HCT116 (cell line): ENCODE data around the gene ANO6. TPM values are rescaled to one million over a fixed set of nuclear protein-coding genes. Genes with fewer than 3 reads are reported as not detected.
"Not testable (repeated sequence)": the region's sequence is repeated elsewhere in the genome, so short reads cannot be mapped to it uniquely, and the experiment has no call there.

Experiments used
- ATAC-seq: fragments of 200-7000 bp; cut with Tn5 transposase; 2 replicates; pipeline ENCODE4 v1.9.1; 2020; ENCODE audit warnings: mild to moderate bottlenecking, moderate library complexity
- BruUV-seq: library from RNA; stranded (reverse); fragments of 400-500 nt; replicated peaks from 2 replicates; lab custom pipeline; 2021; lab: Mats Ljungman, UMichigan
- CTCF ChIA-PET: fragments of 300-600 bp; sonication (Branson Sonifier 250); formaldehyde crosslinking; loops from one replicate; lab custom pipeline; 2021; ENCODE audit warnings: antibody characterized with exemption; lab: Charles Lee
- POLR2A ChIA-PET: fragments of 300-600, 350-600 bp; sonication (Branson Sonifier 250); formaldehyde crosslinking; loops from one replicate; lab custom pipeline; 2021; ENCODE audit warnings: antibody characterized with exemption; lab: Charles Lee
- RAD21 ChIA-PET, 2 experiments: fragments of 300-600 bp; sonication (Branson Sonifier 250); formaldehyde crosslinking; loops; one replicate each; lab custom pipeline; 2023; ENCODE audit warnings: low total read pairs in 2 of 2; ENCODE audit not compliant: uncharacterized antibody in 2 of 2, unreplicated experiment in 2 of 2, low non-redundant PET in 1 of 2; lab: Charles Lee
- DNase-seq: peaks from one replicate; pipeline ENCODE4 v3.0.0-alpha.2; 2010; ENCODE audit warnings: low read depth, low spot score
- H2AFZ ChIP-seq: fragments of 200-600 bp; shearing (Covaris generic), sonication (generic); 2 replicates; pipeline ENCODE4 v1.6.1; 2017; ENCODE audit warnings: low read depth, mixed run types, mixed read lengths, antibody characterized with exemption, low read length; ENCODE audit not compliant: poor library complexity, severe bottlenecking
- H3K27ac ChIP-seq: 2 replicates; pipeline ENCODE4 v1.5.1; 2012; ENCODE audit warnings: low read depth, low read length
- H3K27me3 ChIP-seq: fragments of 200-600 bp; sonication (generic); 2 replicates; pipeline ENCODE4 v1.6.1; 2016; ENCODE audit warnings: mixed run types, low read length, mixed read lengths; ENCODE audit not compliant: insufficient read depth
- H3K36me3 ChIP-seq, 2 experiments: fragments of 200-500 bp in 1 of 2; fragments of 200-600 bp in 1 of 2; sonication (Bioruptor generic) in 1 of 2; sonication (generic) in 1 of 2; 2 replicates each; pipeline versions ENCODE4 v1.5.1 to v1.6.1; 2014 to 2016; ENCODE audit warnings: low read length in 2 of 2, inconsistent platforms in 1 of 2, mixed read lengths in 1 of 2, mixed run types in 1 of 2; ENCODE audit not compliant: insufficient read depth in 2 of 2, control insufficient read depth in 1 of 2
- H3K4me1 ChIP-seq, 2 experiments: fragments of 200-600 bp in 1 of 2; sonication (generic) in 1 of 2; 2 replicates each; pipeline versions ENCODE4 v1.5.1 to v1.6.1; 2012 to 2017; ENCODE audit warnings: low read length in 2 of 2, inconsistent platforms in 1 of 2, mild to moderate bottlenecking in 1 of 2, mixed read lengths in 1 of 2, mixed run types in 1 of 2, moderate library complexity in 1 of 2; ENCODE audit not compliant: insufficient read depth in 2 of 2, control insufficient read depth in 1 of 2
- H3K4me2 ChIP-seq: fragments of 200-600 bp; sonication (generic); 2 replicates; pipeline ENCODE4 v1.6.1; 2017; ENCODE audit warnings: mixed run types, low read length, mixed read lengths
- H3K4me3 ChIP-seq, 2 experiments: fragments of 200-600 bp in 1 of 2; sonication (generic) in 1 of 2; replicated peaks in 1 of 2; 2 replicates each; pipeline ENCODE4 v1.5.1; 2011 to 2016; ENCODE audit warnings: low read length in 2 of 2, control low read depth in 1 of 2, low read depth in 1 of 2, mild to moderate bottlenecking in 1 of 2, mixed read lengths in 1 of 2, mixed run types in 1 of 2
- H3K79me2 ChIP-seq: fragments of 200-600 bp; sonication (generic); 2 replicates; pipeline ENCODE4 v1.6.1; 2017; ENCODE audit warnings: mild to moderate bottlenecking, mixed run types, low read length, moderate library complexity, mixed read lengths; ENCODE audit not compliant: insufficient read depth
- H3K9ac ChIP-seq: fragments of 200-600 bp; sonication (generic); 2 replicates; pipeline ENCODE4 v1.6.1; 2016; ENCODE audit warnings: low read length, mixed read lengths
- H3K9me2 ChIP-seq: fragments of 200-600 bp; sonication (generic), shearing (Covaris generic); 2 replicates; pipeline ENCODE4 v1.6.1; 2017; ENCODE audit warnings: mixed run types, mild to moderate bottlenecking, moderate library complexity; ENCODE audit not compliant: insufficient read depth
- H3K9me3 ChIP-seq, 2 experiments: fragments of 200-500 bp in 1 of 2; fragments of 200-600 bp in 1 of 2; sonication (Bioruptor generic) in 1 of 2; sonication (generic) in 1 of 2; 2 replicates each; pipeline ENCODE4 v1.6.1; 2014 to 2017; ENCODE audit warnings: low read length in 2 of 2, mixed read lengths in 2 of 2, inconsistent platforms in 1 of 2, low read depth in 1 of 2, mild to moderate bottlenecking in 1 of 2, mixed run types in 1 of 2, moderate library complexity in 1 of 2; ENCODE audit not compliant: control insufficient read depth in 1 of 2, insufficient read depth in 1 of 2
- H4K20me1 ChIP-seq: fragments of 200-600 bp; sonication (generic), shearing (Covaris generic); 2 replicates; pipeline ENCODE4 v1.6.1; 2017; ENCODE audit warnings: mixed run types, mild to moderate bottlenecking, moderate library complexity; ENCODE audit not compliant: insufficient read depth
- CEBPB ChIP-seq: IDR thresholded peaks from 2 replicates; pipeline ENCODE4 v1.6.1; 2012; ENCODE audit warnings: low read depth
- MAX ChIP-seq: IDR thresholded peaks from 2 replicates; pipeline ENCODE4 v1.6.1; 2012
- SIN3A ChIP-seq: IDR thresholded peaks from 2 replicates; pipeline ENCODE4 v1.6.1; 2012; ENCODE audit warnings: low read depth
- intact Hi-C: fragments of 100-400 bp; cut with micrococcal nuclease; formaldehyde crosslinking; loops from 2 replicates; pipeline ENCODE4 v1.10.0; 2022
- total RNA-seq: library from RNA; stranded (reverse); gene quantifications from one replicate; pipeline ENCODE4 v1.2.1, GENCODE V29; 2021; ENCODE audit not compliant: unreplicated experiment

The ANO6 gene
- total RNA-seq, 1 experiment from 2014 or later: 36.7 TPM

DNA sequence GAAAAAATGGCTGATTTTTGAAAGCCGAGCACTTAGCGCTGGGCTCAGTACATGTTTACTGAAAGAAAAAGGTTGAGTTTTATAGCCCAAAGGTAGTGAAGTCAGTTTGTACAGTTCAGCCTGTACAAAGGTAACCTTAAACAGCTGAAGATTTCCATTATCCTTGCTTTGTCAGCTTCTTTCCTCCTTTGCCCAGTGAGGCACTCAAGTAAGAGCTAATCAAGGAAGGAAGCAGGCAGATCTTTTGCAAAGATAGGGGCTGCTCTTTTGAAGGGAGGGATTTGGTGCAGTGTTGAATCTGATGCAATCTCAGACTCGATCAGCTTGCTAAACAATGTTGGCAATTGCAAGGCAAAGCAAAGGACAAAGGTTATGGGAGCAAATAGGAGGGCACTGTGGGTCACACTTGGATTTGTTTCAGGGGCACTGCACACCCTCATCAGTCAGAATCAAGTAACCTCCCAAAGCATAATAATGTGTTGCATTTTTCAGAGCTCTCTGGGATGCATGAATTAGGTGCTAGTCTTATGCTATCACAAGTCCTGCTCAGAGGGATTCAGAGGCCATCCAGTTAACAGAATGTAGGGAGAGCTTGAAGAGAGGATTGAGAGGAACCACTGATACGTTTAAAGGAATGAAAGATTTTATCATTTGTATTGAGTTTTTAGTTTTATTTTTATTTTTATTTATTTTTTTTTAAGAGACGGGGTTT, 44.4 kb downstream of the ANO6 start:
- H4K20me1 ChIP-seq: no peaks in the 10 kb centered on the region
- CTCF ChIA-PET: interaction anchor here (1.1 kb wide), 1 partner anchor 9 kb away, joined by 3 read pairs; no protein-coding TSS in a partner anchor
- RAD21 ChIA-PET: interaction anchor here in 1 of 2 experiments (0.7 kb wide), 1 partner anchor 8 kb away, joined by 3 read pairs; no protein-coding TSS in a partner anchor
- H3K4me2 ChIP-seq: no peak overlapping the region
- ATAC-seq (no peak), DNase-seq (no peak)
- H2AFZ ChIP-seq: no peak overlapping the region
- no peaks in the 10 kb centered on the region for H3K9me3 ChIP-seq
- H3K9ac ChIP-seq: no peak overlapping the region
- TF ChIP-seq CEBPB (0 out of 2 replicates have a peak, but pooled peaks have one; percentile 17), SIN3A (no peak)
- no peak overlapping the region for H3K4me3 ChIP-seq
- no TSS peak for BruUV-seq
- H3K4me1 ChIP-seq: peaks cover 10 to 13% of the 10 kb centered on the region in 2 experiments
- H3K27ac ChIP-seq: no peak overlapping the region
- intact Hi-C loops: no loop called here
- POLR2A ChIA-PET: no interaction called here
- H3K9me2 ChIP-seq: no peaks in the 10 kb centered on the region
- H3K79me2 ChIP-seq: peaks cover 11% of the 10 kb centered on the region; the same call in 1 of the 2 replicates
- H3K36me3 ChIP-seq: no peaks in the 10 kb centered on the region
- H3K27me3 ChIP-seq: no peaks in the 10 kb centered on the region

DNA sequence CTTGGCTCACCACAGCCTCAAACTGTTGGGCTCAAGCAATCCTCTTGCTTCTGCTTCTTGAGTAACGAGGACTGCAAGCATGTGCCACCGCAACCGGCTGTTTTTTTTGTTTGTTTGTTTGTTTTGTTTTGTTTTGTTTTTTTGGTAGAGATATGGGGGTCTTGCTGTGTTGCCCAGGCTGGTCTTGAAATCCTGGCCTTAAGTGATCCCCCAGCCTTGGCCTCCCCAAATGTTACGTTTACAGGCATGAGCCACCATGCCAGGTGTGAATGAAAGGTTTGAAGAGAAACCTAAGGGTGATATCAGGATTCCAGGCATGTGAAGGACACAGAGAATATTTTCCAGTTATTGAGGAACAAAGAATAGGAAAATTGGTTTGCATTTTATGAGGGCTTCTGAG, 45.0 kb downstream of the ANO6 start:
- TF ChIP-seq MAX: no peak
- Histone ChIP-seq H3K9me3 (no peaks in the 10 kb centered on the region), H3K27ac (no peak overlapping the region), H3K27me3 (no peaks in the 10 kb centered on the region), H3K4me3 (no peak overlapping the region), H3K4me2 (no peak overlapping the region), H3K79me2 (peaks cover 16% of the 10 kb centered on the region; the same call in 1 of the 2 replicates), H3K9me2 (no peaks in the 10 kb centered on the region), H4K20me1 (no peaks in the 10 kb centered on the region), H3K9ac (no peak overlapping the region), H2AFZ (no peak overlapping the region), H3K4me1 (peaks cover 8 to 11% of the 10 kb centered on the region in 2 experiments; a peak in 3 of 4 replicates), H3K36me3 (no peaks in the 10 kb centered on the region)
- ChIA-PET CTCF (interaction anchor here (1.1 kb wide), 1 partner anchor 8 kb away, joined by 3 read pairs; no protein-coding TSS in a partner anchor), POLR2A (no interaction called here), RAD21 (no interaction called here)
- BruUV-seq: no TSS peak
- intact Hi-C loops: no loop called here
- no peak for ATAC-seq
- no peak for DNase-seq

- H2AFZ ChIP-seq, intact Hi-C loops, H4K20me1 ChIP-seq, RAD21 ChIA-PET, BruUV-seq, H3K4me2 ChIP-seq, H3K4me3 ChIP-seq, H3K36me3 ChIP-seq, H3K27me3 ChIP-seq, H3K9me3 ChIP-seq, H3K9ac ChIP-seq, ATAC-seq, POLR2A ChIA-PET, H3K9me2 ChIP-seq, H3K27ac ChIP-seq, DNase-seq, CTCF ChIA-PET: not testable (repeated sequence)
- Histone ChIP-seq H3K4me1 (peaks cover 8 to 11% of the 10 kb centered on the region in 2 experiments; a peak in 3 of 4 replicates), H3K79me2 (0 out of 2 replicates have a peak, but pooled peaks cover 17% of the 10 kb centered on the region)
Measured at GRCh38 chr12:45262185-45262584, 46.3 kb downstream of the ANO6 start.
